NCI-H526 (cell line): ENCODE data around the gene ITFG2.
"Not testable (repeated sequence)": the region's sequence is repeated elsewhere in the genome, so short reads cannot be mapped to it uniquely, and the experiment has no call there.

Source experiments
- DNase-seq, 2 experiments: peaks; one replicate each; lab custom pipeline; 2025; lab: John Stamatoyannopoulos, UW

Gene ITFG2

GRCh38 chr12:2863402-2863801 lies 50.9 kb downstream of the ITFG2 start:
- DNase-seq, result not testable (repeated sequence)

DNA sequence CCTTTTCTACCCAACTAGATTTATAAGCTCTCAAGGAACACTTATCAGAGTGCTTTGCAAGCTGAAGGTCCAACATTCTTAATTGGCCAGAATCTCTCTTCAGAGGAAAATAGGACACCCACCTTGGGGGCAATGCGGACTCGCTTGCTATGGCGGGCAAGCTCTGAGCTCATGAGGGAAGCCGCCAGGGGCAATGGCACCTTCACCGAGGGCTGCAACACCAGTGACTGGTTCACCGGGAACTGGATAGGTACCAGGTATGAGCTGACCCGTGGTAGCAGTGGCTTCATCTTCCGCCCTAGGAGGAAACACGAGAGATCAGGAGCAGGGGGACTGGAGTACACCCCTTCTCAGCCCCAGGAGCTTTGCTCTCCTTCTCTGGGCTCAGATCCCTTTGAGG lies 51.7 kb downstream of the ITFG2 start:
- DNase-seq, result no peak

DNA sequence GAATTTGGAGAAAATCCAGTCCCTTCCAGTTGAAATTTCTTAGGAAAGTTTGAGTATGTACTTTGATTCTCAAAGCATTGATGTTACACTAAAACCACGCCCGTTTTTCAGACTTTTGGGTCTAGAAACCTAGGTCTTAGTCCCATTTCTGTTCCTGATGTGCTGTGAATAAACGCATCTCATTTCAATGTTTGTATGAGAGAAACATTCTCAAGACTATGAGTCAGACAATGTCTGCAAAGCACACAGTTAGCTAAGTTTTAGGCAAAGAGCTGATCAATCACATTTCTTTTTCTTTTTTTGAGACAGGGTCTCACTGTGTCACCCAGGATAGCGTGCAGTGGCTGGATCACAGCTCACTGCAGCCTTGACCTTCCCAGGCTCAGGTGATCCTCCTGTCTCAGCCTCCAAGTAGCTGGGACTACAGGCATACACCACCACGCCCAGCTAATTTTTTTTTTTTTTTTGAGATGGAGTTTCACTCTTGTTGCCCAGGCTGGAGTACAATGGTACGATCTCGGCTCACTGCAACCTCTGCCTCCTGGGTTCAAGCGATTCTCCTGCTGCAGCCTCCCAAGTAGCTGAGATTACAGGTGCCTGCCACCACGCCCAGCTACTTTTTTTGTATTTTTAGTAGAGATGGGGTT lies 56.6 kb downstream of the ITFG2 start:
- DNase-seq, result not testable (repeated sequence)
